ENCODE data around the gene CCN5. TPM values are rescaled to one million over a fixed set of nuclear protein-coding genes. Genes with fewer than 3 reads are reported as not detected.

Gene CCN5
- total RNA-seq, 2 donors from 2014 or later, result 85.1 to 118 TPM

DNA sequence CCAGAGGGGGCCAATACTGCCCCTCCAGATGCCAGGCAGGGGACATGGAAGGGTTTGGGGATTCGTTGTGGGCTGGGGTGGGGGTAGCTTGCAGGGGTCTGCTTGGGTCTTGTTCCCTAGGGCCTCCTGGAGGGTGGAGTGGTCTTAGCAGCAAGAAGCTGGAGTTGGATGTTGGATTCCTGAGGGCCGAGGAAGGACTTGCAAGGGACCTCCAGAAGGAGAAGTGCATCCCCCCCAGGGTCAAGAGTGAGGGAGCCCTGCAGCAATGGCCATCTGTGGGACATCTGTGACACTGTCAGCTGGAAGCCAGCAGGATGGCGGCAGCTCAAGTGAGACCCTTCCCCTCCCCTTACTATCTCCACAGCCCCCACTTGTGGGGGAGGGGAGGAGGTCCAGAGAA is 25.4 kb upstream of the CCN5 start:
- Histone ChIP-seq H3K36me3 (no peaks in the 10 kb centered on the region), H3K27me3 (no peaks in the 10 kb centered on the region), H3K9me3 (no peaks in the 10 kb centered on the region), H3K27ac (peak overlapping the region; percentile 75 to 92), H3K4me1 (peaks cover 0 to 50% of the 10 kb centered on the region in 2 donors), H3K4me3 (no peak overlapping the region)
- DNase-seq (ENCODE audit: low spot score), result no peak
- TF ChIP-seq, protein P1, sequence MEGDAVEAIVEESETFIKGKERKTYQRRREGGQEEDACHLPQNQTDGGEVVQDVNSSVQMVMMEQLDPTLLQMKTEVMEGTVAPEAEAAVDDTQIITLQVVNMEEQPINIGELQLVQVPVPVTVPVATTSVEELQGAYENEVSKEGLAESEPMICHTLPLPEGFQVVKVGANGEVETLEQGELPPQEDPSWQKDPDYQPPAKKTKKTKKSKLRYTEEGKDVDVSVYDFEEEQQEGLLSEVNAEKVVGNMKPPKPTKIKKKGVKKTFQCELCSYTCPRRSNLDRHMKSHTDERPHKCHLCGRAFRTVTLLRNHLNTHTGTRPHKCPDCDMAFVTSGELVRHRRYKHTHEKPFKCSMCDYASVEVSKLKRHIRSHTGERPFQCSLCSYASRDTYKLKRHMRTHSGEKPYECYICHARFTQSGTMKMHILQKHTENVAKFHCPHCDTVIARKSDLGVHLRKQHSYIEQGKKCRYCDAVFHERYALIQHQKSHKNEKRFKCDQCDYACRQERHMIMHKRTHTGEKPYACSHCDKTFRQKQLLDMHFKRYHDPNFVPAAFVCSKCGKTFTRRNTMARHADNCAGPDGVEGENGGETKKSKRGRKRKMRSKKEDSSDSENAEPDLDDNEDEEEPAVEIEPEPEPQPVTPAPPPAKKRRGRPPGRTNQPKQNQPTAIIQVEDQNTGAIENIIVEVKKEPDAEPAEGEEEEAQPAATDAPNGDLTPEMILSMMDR (IDR thresholded peaks at IDR 0.05), result no peak

DNA sequence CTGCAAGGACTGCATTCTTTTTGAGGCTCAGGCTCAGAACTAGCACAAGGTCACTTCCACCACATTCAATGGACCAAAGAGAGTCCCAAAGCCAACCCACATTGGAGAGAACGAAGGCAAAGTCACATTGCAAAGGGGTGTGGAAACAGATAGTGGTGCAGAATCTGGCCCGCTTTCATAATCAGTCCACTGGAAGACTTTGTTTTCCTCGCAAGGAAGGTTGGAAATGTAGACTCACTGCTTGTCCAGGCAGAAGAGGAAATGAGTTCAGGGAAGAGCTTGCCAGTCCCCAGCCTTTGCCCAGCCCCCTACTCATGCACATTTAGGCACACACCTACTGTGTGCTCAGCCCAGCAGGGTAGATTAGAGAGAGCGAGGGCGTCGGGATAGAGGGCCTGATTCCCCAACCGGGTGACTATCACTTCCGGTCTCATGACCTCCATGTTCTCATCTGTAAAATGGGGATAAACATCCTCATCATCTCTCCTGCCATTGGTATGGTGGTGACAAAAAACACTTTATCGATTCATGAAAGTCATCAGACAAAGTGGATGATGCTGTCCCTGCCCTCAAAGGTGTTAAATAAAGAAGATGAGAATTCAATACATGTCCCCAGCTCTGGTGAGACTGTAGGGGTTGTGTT is 24.3 kb upstream of the CCN5 start:
- Histone ChIP-seq H3K27me3 (no peaks in the 10 kb centered on the region), H3K36me3 (no peaks in the 10 kb centered on the region), H3K27ac (peak overlapping the region; percentile 75 to 92), H3K9me3 (no peaks in the 10 kb centered on the region), H3K4me1 (peaks cover 0 to 52% of the 10 kb centered on the region in 2 donors), H3K4me3 (no peak overlapping the region)
- TF ChIP-seq, protein P1 (IDR thresholded peaks at IDR 0.05), result no peak
- DNase-seq (ENCODE audit: low spot score), result peak; percentile 79

DNA sequence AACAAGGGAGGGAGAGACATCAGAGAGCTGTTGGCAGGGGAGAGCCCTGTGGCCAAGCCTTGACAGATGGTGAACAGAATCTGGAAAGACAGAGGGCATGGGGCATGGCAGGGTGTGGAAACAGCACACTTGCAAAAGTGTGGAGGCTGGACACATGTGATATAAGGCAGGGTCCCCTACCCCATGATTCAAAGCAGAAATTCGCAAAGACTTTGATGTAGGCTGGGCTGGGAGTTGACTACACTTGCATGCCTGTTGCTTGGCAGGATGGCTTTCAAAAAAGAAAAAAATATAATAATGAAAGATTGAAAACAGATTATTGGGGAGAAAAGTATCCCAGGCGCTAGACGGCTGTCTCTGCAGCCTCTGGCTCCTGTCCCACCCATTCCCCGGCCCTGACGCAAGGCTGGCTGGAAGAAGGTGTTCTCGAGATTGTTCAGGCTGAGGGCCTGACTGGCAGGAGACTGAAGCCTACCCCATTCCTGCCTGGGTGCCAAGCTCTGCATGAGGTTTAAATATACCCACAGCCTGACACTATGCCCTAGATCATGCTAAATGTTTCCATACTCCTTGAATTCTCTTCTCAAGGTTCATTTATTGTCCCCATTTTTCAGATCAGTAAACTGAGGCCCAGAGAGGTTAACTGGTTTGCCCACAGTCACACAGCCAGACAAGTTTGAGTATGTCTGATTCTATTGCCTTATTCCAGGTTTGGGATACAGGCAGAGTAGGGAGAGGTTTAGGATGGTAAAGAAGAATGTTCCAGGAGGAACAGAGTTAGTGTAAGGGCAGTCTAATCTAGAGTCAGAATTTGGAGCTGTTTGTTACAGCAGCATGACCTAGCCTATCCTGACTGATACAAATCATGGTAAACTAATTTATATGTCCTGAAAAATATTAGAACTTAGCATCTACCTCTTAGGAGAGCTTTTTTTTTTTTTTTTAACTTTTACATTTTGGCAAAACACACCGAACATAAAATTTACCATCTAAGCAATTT is 23.4 kb upstream of the CCN5 start:
- Histone ChIP-seq H3K36me3 (no peaks in the 10 kb centered on the region), H3K27ac (peak overlapping the region; percentile 75 to 92), H3K9me3 (no peaks in the 10 kb centered on the region), H3K4me3 (no peak overlapping the region), H3K27me3 (no peaks in the 10 kb centered on the region), H3K4me1 (peaks cover 0 to 52% of the 10 kb centered on the region in 2 donors)
- TF ChIP-seq, protein P1 (IDR thresholded peaks at IDR 0.05), result no peak
- peak; percentile 80 for DNase-seq (ENCODE audit: low spot score)

DNA sequence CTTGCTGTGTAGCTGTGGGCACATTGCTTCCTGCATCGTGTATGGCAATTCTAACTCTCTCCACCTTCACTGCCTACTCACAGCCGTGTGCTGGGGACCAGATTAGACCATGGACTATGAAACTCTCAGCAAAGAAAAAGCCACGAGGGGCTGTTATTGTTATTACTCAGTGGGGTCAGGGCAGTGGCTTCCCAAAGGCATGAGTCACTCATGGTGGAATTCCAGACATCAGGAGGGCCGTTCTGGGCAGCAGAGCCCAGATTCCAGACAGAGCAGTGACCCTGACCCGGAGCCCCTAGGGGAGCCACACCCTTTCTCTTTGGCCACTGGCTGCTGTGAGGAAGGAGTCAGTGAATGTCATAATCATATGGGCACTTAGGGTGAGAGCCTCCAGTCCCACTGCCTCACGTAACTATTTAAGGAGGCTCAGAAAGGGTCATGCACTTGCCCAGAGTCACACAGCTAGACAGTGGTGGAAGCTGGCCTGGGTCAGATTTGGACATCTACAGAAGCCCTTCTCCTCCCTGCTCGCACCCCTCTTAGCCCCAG is 22.2 kb upstream of the CCN5 start:
- peak overlapping the region; percentile 75 to 92 for H3K27ac ChIP-seq
- no peaks in the 10 kb centered on the region for H3K36me3 ChIP-seq
- H3K4me3 ChIP-seq, result no peak overlapping the region
- H3K27me3 ChIP-seq, result no peaks in the 10 kb centered on the region
- H3K4me1 ChIP-seq, result peaks cover 0 to 52% of the 10 kb centered on the region in 2 donors
- H3K9me3 ChIP-seq, result no peaks in the 10 kb centered on the region
- DNase-seq (ENCODE audit: low spot score), result peak; percentile 95
- TF ChIP-seq, protein P1 (IDR thresholded peaks at IDR 0.05), result no peak

DNA sequence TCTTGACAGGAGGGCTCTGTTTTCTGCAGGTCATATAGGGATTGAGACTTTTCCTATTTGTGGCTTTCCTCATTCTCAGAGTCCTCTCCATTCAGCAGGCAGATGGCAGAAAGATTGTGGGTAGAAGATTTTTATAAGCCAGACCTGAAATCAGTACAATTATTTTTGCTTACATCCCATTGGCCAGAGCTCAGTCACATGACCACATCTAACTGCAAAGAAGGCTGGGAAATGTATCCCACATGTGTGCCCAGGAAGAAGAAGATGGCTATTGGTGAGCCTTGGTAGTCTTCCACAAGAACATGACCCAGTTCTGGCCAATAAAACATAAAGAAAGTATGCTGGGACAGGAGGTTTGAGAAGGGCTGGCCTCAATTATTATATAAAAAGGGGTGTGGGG is 21.5 kb upstream of the CCN5 start:
- Histone ChIP-seq H3K4me1 (peaks cover 0 to 52% of the 10 kb centered on the region in 2 donors), H3K27ac (peak overlapping the region; percentile 75 to 92), H3K36me3 (no peaks in the 10 kb centered on the region), H3K27me3 (no peaks in the 10 kb centered on the region), H3K4me3 (no peak overlapping the region), H3K9me3 (no peaks in the 10 kb centered on the region)
- TF ChIP-seq, protein P1 (IDR thresholded peaks at IDR 0.05), result no peak
- no peak for DNase-seq (ENCODE audit: low spot score)

Measured in right atrium auricular region (tissue), 2 donors.